HG03095 (cell line): Measurements from ENCODE around the gene FCER2.
A peak's percentile ranks its signal among the peaks of the same experiment; 100 is the strongest.
"Not testable (repeated sequence)": the region's sequence is repeated elsewhere in the genome, so short reads cannot be mapped to it uniquely, and the experiment has no call there.

Source experiments
- ATAC-seq: cut with Tn5 transposase; IDR thresholded peaks from one replicate; pipeline ENCODE4 v1.9.1; 2021; ENCODE audit warnings: moderate library complexity; ENCODE audit not compliant: unreplicated experiment

The FCER2 gene

GRCh38 chr19:7701654-7702457, at the start of gene FCER2:
TSS of gene FCER2 (minus strand) at chr19:7702131. CDS start at chr19:7699760, 2,371 bp downstream.
- ATAC-seq, result peak; percentile 41

- ATAC-seq, result no peak
Observed at GRCh38 chr19:7751157-7751783, 49.3 kb upstream of the FCER2 start.

- ATAC-seq, result no peak
Observed at GRCh38 chr19:7748756-7749155, 46.8 kb upstream of the FCER2 start.

GRCh38 chr19:7748171-7748570, 46.2 kb upstream of the FCER2 start:
- ATAC-seq, result no peak

GRCh38 chr19:7746903-7747884, 45.3 kb upstream of the FCER2 start, which contains the start of gene CD209:
TSS of gene CD209 (minus strand) at chr19:7747534. CDS start at chr19:7747511, 23 bp downstream.
- ATAC-seq, result no peak

- not testable (repeated sequence) for ATAC-seq
Observed at GRCh38 chr19:7746306-7746705, 44.4 kb upstream of the FCER2 start.

- ATAC-seq, result no peak
Observed at GRCh38 chr19:7744871-7745650, 43.1 kb upstream of the FCER2 start.

- no peak for ATAC-seq
Observed at GRCh38 chr19:7744199-7744786, 42.4 kb upstream of the FCER2 start.

GRCh38 chr19:7743425-7743841, 41.5 kb upstream of the FCER2 start:
- peak; percentile 69 for ATAC-seq

GRCh38 chr19:7742991-7743390, 41.1 kb upstream of the FCER2 start:
- ATAC-seq, result no peak

GRCh38 chr19:7742575-7742974, 40.6 kb upstream of the FCER2 start:
- ATAC-seq, result no peak

- ATAC-seq, result no peak
Observed at GRCh38 chr19:7740682-7741054, 38.7 kb upstream of the FCER2 start.

GRCh38 chr19:7739801-7740681, 38.1 kb upstream of the FCER2 start:
- ATAC-seq, result no peak

GRCh38 chr19:7739211-7739755, 37.4 kb upstream of the FCER2 start:
- ATAC-seq, result no peak

GRCh38 chr19:7738023-7738422, 36.1 kb upstream of the FCER2 start:
- no peak for ATAC-seq

GRCh38 chr19:7737215-7737614, 35.3 kb upstream of the FCER2 start:
- no peak for ATAC-seq

- no peak for ATAC-seq
Observed at GRCh38 chr19:7736148-7736547, 34.2 kb upstream of the FCER2 start.
